ENCODE measurements around the gene MYL7.

MYL7 gene

DNA sequence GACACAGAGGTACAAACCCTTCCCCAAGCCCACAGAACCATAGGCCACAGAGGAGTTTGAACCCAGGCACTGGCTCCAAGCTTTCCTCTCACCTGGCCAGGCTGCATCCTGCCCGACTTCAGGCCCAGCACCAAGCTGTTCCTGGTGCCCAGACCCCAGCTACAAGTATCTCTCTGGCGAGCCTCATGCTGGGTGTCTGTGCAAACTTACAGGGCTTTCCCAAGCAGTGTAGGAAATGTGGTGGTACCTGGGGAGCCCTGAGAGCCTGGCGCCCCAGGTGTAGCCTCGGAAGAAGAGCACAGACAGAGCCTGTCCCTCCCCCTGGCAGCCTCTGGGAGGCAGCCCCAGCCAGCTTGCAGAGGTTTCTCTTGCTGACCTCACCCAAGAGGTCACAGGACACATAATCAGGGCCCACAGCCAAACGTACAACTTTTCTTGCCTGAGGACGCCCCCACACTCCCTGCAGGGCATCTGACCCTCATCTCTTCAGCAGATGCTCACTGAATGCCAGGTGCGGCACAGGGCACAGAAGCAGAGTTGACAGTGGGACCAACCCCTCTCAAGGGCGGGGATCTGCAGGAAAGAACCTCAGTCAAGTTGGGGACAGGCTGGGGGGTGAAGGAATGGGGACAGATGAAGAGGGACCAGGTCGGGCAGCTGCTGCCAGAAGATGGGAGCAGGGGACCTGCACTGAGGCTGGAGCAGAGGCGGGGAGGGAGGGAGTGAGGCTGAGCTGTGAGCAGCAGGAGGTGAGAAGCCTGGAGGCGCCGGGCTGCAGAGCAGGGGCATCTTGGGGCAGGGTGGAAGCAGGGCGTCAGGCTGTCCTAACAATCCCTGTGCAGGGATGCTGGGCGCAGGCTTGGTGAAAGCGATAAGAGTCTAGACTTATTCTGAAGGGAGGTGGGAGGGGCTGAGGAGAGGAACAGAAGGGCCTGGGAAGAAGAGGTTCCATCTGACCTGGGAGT, 16.3 kb upstream of the MYL7 start:
- Histone ChIP-seq H3K4me3 (ENCODE audit: low read depth, low read length) (no peak overlapping the region), H3K36me3 (no peaks in the 10 kb centered on the region), H3K4me1 (no peaks in the 10 kb centered on the region), H3K27me3 (no peaks in the 10 kb centered on the region), H3K9me3 (no peaks in the 10 kb centered on the region)
- no peak for DNase-seq
- TF ChIP-seq, protein P1, sequence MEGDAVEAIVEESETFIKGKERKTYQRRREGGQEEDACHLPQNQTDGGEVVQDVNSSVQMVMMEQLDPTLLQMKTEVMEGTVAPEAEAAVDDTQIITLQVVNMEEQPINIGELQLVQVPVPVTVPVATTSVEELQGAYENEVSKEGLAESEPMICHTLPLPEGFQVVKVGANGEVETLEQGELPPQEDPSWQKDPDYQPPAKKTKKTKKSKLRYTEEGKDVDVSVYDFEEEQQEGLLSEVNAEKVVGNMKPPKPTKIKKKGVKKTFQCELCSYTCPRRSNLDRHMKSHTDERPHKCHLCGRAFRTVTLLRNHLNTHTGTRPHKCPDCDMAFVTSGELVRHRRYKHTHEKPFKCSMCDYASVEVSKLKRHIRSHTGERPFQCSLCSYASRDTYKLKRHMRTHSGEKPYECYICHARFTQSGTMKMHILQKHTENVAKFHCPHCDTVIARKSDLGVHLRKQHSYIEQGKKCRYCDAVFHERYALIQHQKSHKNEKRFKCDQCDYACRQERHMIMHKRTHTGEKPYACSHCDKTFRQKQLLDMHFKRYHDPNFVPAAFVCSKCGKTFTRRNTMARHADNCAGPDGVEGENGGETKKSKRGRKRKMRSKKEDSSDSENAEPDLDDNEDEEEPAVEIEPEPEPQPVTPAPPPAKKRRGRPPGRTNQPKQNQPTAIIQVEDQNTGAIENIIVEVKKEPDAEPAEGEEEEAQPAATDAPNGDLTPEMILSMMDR (IDR thresholded peaks at IDR 0.05; ENCODE audit: low read depth, low read length), result no peak

DNA sequence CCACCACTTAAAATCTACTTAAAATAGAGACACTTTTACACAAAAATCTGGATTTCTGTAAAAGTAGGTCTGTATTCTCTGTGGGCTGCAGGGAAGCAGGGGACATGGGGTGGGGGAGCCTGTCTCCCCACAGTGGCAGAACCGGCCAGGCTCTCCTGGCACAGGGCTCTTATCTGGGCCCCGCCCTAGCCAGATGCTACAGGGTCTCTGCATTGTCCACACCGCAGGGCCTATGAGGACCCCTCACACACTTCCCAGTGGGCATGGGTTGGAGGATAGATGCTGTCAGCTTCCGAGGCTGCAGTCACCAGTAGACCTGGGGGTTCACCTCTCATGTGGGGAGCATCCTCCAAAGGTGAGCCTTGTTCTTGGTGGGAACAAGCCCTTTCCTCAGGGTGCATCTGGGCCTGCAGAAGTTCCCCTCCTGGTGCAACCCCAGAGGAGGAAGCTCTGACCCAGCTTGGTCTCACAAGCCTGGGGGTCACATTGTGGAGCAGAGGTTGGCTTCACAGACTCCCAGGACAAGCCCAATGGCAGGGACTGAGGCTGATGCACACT, 15.4 kb upstream of the MYL7 start:
- H3K36me3 ChIP-seq, result no peaks in the 10 kb centered on the region
- H3K4me3 ChIP-seq (ENCODE audit: low read depth, low read length), result no peak overlapping the region
- TF ChIP-seq, protein P1 (IDR thresholded peaks at IDR 0.05; ENCODE audit: low read depth, low read length), result no peak
- no peaks in the 10 kb centered on the region for H3K9me3 ChIP-seq
- no peaks in the 10 kb centered on the region for H3K27me3 ChIP-seq
- no peak for DNase-seq
- H3K4me1 ChIP-seq, result no peaks in the 10 kb centered on the region

DNA sequence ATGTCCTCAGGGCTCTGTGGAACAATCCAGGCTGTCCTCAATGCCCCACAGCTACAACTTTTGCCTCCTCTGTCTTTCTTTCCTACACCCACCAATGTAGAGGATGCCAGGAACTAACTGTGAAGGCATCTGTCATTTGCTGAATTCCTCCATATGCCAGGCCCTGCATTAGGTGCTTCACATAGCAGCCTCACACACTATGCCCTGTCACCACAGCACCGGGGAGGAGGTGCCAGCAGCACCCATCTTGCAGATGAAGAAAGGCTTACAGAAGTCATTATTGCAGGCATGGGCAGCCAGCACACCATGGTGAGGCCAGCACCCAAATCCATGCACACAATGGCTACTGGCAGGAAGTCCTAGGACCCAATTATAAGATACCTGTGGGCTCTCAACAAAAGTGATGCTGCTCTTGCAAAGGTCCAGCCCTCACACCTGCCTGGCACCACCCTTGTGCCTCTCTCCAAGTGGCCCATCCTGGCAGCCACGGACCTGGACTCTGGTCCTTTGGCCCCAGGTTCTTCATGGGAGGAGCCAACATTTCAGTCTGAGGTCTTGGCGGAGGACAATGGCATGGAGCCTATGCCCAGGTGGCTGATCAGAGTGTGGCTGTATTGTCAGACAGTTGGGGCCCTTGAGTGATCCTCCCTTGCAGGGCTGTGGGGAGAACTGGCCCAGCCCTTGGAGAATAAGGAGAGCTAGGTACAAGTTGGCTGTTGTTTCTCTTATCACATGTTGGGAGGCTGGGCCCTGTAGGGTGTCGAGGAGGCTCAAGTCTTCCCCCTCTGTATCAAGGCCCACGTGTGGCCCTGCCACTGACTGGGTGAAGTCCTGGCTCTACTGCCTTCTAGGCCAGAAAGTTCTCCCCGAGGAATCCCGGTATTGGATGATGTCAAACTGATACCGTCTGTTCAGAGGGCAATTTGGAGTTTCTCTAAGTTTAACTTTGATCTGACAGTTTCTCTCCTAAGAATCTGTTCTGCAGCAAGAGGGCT, 14.4 kb upstream of the MYL7 start:
- DNase-seq, result no peak
- Histone ChIP-seq H3K4me3 (ENCODE audit: low read depth, low read length) (no peak overlapping the region), H3K9me3 (no peaks in the 10 kb centered on the region), H3K36me3 (no peaks in the 10 kb centered on the region), H3K27me3 (no peaks in the 10 kb centered on the region), H3K4me1 (no peaks in the 10 kb centered on the region)
- TF ChIP-seq, protein P1 (IDR thresholded peaks at IDR 0.05; ENCODE audit: low read depth, low read length), result no peak

DNA sequence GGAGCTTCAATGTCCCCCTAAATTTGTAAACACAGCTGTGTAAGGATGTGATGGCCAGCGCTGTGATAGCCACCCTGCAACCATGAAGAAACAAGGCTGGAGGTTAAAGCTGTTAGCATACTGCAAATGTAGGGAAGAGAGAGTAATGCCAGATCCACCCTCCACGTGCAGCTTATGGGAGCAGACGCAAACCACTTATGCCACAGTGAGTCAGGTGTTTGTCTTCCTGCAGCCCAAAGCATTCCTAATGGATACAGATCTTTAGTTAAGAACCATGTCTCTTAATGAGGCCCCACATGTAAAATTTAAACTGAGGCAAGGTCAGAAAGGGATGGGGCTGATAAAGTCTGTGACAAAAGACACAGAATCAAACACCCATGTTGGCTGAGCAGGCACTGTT, 13.6 kb upstream of the MYL7 start:
- TF ChIP-seq, protein P1 (IDR thresholded peaks at IDR 0.05; ENCODE audit: low read depth, low read length), result no peak
- Histone ChIP-seq H3K4me3 (ENCODE audit: low read depth, low read length) (no peak overlapping the region), H3K36me3 (no peaks in the 10 kb centered on the region), H3K27me3 (no peaks in the 10 kb centered on the region), H3K4me1 (no peaks in the 10 kb centered on the region), H3K9me3 (no peaks in the 10 kb centered on the region)
- DNase-seq, result no peak

DNA sequence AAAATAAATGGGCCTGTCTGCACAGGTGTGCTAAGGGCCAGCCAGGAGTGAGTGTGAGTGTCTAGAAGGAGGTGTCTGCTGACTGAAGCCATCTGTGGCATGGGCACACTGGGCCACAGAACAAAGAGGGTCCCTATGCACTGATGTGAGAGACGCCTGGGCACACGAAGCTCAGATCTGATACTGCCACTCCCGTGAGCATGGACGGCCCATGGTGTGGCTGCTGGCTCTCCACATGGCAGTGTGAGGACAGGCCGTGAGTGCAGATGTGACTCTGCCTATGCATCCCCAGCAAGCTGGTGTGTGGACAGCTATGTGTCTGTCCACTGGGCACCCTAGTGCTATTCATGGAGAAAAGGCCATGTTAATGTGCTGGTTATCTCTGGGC, 12.8 kb upstream of the MYL7 start:
- DNase-seq, result no peak
- Histone ChIP-seq H3K27me3 (no peaks in the 10 kb centered on the region), H3K4me1 (no peaks in the 10 kb centered on the region), H3K4me3 (ENCODE audit: low read depth, low read length) (no peak overlapping the region), H3K9me3 (no peaks in the 10 kb centered on the region), H3K36me3 (no peaks in the 10 kb centered on the region)
- TF ChIP-seq, protein P1 (IDR thresholded peaks at IDR 0.05; ENCODE audit: low read depth, low read length), result no peak
